Ishikawa (cell line): ENCODE data around the gene ADGRG6.

Experiments used
- EP300 ChIP-seq: IDR thresholded peaks from 2 replicates; pipeline ENCODE4 v1.6.1; 2012; ENCODE audit warnings: borderline replicate concordance
- FOXM1 ChIP-seq: IDR thresholded peaks from 2 replicates; pipeline ENCODE4 v1.6.1; 2012; ENCODE audit warnings: low read depth, borderline replicate concordance
- TEAD4 ChIP-seq: IDR thresholded peaks from 2 replicates; pipeline ENCODE4 v1.6.1; 2012
- TF ChIP-seq, protein P1 (sequence below): IDR thresholded peaks from 2 replicates; pipeline ENCODE4 v1.6.1; 2012

DNA sequence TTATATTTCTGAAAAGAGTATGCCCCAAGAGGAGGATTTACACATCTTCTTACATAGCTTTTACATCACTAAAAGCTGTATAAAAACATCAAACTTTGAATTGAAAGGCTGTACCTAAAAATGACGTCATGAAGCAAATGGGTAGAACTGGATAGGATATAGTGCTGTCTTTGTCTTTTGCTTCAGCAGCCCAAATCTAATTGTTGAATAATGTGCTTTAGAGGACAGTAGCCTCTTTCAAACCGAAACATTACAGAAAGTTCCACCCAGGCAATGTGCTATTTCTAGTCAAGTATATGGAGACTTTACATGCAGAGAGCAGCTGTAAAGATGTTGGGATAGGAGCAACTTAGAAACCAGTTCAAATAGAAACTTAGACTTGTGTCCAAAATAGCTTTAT lies 51.9 kb downstream of the ADGRG6 start:
- no peak for TF ChIP-seq TEAD4
- TF ChIP-seq, protein P1, sequence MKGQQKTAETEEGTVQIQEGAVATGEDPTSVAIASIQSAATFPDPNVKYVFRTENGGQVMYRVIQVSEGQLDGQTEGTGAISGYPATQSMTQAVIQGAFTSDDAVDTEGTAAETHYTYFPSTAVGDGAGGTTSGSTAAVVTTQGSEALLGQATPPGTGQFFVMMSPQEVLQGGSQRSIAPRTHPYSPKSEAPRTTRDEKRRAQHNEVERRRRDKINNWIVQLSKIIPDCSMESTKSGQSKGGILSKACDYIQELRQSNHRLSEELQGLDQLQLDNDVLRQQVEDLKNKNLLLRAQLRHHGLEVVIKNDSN = no peak
- no peak for TF ChIP-seq EP300
- TF ChIP-seq FOXM1 = no peak
